KBM-7 (cell line): ENCODE measurements around the gene VMAC.

Source experiments
- DNase-seq: peaks from one replicate; pipeline ENCODE4 v3.0.0-alpha.2; 2015
- in situ Hi-C: fragments of 300-500 bp; cut with MboI; formaldehyde crosslinking; loops from 2 replicates; pipeline ENCODE4 v1.14.3; 2020; ENCODE audit warnings: low sequenced_read_pairs, low pct_unique_long_range_greater_than_20kb, mixed read lengths

Gene VMAC

DNA sequence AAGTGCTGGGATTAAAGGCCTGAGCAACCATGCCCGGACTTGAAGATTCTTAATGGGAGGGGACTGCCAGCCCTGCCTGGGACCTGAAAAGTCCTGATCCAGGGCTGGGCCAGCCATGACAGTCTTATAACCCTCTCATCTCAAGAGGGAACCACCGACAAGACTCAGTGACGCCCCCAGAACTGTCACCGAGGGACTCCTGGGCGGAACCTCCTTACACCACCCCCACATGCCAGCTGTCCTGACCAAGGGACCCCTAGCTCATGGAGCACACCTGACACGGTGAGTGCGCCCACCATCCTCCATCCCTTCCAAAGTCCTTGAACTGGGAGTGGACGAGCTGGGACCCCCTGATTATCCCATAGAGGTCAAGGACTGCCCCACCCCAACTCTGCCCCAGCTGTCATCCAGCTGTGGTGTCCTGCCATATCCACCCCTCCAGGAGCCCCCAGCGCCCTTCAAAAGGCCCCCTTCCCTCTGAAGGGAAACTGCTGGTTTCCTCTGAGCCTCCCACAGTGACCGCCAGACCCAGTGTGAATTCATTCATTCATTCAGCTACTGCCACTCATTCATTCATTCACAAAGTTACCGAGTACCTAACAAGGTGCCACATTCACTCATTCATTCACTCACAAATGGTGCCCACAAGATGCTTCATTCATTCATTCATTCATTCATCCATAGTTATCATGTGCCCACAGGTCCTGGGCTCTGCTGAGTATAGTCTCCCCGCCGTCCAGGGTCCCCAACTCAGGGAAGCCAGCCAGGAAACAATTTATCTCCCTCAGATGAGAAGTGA, 4.7 kb upstream of the VMAC start:
- in situ Hi-C loops, result loop anchor here (10.0 kb wide), 1 partner anchor 95 kb away; the partner anchor contains the start of gene NRTN
- no peak for DNase-seq

DNA sequence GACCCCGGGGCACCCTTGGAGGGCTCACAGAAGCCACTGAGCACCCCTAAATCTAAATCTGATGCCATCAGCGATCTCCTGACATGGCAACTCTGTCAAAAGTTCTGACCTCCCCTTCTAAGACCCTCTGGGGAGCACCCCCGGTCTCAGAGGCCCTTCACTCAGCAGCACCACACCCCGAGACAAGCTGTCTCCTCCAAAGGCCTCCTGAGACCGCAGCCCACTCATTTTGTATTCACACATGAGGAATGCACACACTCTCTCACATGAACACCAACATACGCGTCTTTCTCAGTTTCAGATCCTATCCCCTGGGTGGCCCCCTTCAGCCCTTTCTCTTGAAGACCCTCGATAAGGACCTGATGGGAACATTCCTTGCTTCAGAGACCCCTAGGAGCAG, 3.7 kb upstream of the VMAC start:
- DNase-seq, result no peak
- in situ Hi-C loops, result no loop called here

DNA sequence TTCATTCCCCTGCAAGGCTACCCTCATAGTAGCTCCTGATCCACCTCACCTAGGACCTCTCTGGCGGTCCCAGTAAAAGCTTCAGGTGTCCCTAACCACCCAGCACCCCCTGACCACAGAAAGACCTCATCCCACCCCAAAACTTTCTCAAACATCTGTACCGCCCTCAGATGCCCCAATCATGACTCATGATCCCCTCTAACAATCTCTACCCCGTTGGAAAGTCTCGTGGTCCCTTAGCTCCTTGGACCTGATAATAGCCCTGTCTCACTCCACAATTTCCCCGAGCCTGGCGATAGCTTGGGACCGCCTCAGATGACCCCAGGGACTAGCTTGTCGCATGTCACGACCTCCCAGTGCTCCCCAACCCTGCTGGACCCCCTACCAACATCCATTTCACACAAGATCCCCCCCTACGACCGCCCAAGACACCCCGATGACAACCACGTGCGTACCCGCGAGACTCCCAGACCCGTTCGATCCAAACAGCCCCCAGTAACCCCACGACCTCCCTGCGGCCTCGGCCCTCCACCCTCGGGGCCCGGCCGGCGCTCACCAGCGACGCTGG, 1.5 kb upstream of the VMAC start:
- no peak for DNase-seq
- in situ Hi-C loops, result no loop called here

DNA sequence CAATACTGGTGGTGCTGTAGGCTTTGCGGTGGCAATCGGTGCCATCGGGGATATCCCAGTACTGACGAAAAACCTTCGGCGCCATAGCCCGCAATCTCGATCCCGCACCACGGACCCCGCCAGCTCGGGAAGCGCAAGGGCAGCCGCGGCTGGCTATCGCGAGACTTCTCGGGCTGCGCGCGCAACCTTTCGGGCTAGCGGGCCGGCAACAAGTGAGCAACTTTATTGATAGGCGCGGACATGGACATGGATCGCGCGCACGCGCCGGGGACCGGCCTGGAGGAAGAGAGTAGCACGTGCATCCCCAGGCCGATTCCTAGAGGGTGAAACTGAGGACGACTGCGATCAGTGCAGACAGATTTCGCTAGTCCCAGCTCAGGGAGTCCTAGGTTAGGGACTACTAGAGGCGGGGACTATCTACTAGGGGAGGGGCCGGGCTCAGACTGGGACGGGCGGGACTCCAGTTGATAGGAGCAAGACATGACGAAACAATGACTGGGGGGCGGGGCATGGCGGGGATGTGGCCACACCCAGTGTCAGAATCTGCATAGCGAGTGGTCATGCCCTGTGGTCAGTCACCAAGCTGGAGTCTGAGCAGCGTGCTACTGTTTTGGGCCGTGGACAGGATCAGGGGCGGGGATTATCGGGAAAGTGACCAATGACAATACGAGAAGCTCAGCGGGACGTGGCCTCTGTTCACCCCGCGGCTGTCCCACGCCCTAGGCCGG, 884 bp upstream of the VMAC start, which contains the start of gene NDUFA11:
Gene NDUFA11 (minus strand): TSS at position 167 of the 728 bp plus-strand sequence. CDS start 82 bp downstream, at position 85.
- in situ Hi-C loops, result no loop called here
- DNase-seq, result peak; percentile 97

DNA sequence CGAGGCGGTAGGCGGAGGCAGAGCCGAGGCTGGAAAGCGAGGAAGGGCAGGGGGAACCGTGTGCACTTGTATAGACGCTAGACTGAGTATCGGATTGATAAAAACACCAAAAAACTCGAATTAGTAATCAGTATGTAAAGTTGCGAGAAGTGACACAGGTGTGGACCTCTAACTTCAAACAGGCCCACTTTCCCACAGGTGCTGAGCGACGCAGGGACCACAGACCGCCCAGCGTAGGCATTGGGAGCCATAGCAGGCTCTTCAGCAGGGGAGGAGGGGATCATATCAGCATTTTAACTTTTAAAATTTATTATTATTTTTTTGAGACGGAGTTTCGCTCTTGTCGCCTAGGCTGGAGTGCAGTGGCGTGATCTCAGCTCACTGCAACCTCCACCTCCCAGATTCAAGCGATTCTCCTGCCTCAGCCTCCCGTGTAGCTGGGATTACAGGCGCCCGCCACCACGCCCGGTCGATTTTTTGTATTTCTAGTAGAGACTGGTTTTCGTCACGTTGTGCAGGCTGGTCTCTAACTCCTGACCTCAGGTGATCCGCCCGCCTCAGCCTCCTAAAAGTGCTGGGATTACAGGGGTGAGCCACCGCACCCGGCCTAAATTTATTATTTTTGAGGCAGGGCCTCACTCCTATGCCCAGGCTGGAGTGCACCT, 574 bp downstream of the VMAC start:
- no peak for DNase-seq
- in situ Hi-C loops, result no loop called here

DNA sequence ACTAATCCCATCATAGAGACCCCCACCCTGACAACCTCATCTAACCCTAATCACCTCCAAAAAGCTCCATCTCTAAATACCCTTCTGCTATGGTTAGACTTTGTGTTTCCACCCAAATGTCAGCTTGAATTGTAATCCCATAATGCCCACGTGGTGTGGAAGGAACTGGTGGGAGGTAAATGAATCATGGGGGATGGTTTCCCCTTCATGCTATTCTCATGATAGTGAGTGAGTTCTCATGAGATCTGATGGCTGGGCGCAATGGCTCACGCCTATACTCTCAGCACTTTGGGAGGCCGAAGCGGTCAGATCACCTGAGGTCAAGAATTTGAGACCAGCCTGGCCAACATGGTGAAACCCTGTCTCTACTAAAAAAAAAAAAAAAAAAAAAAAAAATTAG, 2.6 kb downstream of the VMAC start:
- no peak for DNase-seq
- in situ Hi-C loops, result no loop called here

DNA sequence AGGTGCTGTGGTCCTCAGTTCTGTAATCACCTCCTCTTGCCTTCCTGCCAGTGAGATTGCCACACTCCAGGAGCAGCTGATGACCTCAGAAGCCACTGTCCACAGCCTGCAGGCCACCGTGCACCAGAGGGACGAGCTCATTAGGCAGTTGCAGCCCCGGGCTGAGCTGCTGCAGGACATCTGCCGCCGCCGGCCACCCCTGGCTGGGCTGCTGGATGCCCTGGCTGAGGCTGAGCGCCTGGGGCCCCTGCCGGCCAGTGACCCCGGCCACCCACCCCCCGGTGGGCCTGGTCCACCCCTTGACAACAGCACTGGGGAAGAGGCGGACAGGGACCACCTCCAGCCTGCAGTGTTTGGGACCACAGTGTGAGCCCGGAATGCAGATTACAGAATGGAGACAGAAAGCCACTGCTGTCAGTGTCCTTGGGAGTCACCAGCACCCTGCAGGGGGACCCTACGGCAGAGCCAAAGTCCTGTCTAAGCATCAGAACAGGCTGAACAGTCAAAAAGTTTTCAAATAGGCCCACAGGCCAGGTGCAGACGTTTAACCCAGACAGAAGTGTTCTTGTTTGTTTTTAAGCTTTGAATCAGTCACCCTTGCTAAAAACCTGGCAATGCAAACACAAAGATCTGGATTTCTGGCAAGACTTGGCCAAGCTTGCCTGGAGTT, 4.2 kb downstream of the VMAC start:
- no peak for DNase-seq
- in situ Hi-C loops, result no loop called here

DNA sequence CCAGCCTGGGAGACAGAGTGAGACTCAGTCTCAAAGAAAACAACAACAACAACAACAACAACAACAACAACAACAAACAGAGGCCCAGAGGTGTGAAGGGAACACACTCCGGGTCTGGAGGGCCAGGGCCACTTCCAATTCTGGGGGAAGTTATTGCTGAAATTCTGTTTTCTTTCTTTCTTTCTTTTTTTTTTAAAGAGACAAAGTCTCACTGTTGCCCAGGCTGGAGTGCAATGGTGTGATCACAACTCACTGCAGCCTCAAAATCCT, 5.9 kb downstream of the VMAC start:
- DNase-seq, result no peak
- in situ Hi-C loops, result no loop called here

DNA sequence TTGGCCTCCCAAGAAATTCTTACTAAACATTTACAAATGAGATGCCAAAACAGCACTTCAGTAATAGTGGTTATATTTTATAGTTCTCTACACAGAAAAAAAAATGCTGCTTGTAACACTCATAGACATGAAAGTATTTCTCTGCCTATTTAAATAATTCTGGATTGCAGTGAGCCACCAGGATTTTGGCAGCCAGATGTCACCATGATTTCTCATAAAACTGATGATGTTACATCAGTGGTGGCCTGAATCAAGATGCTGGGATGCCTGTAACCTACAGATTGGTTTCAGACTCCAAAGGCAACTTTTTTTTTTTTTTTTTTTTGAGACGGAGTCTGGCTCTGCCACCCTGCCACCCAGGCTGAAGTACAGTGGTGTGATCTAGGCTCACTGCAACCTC, 6.7 kb downstream of the VMAC start:
- no peak for DNase-seq
- in situ Hi-C loops, result no loop called here

DNA sequence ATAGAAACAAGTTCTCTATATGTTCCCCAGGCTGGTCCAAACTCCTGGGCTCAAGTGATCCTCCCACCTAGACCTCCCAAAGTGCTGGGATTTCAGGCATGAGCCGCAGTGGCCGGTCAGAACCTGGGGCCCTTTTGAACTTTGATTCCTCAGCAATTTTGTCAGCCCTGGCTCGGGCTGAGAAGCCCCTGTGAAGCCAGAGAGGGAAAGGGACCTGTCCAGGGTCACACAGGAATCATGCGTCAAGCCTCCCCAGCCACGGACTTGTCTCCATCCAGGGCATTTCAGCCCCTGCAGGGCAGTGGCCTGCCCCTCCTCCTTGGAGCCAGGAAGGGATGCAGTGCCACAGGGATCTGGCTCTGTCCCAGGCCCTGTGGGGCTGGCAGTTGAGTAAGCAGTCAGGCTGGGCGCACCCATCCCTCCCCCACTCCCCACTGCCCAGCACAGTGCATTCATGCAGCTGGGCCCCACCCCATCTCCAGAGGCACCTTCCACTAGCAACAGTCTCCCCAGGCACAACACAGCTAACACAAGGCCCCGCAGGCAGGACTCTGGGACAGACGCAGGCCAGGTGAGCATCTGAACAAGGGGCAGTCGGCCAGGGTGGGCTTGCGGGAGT, 9.2 kb downstream of the VMAC start, which contains the start of gene CAPS:
Gene CAPS (plus strand): TSS at position 516 of the 619 bp plus-strand sequence. CDS start 153 bp downstream, outside the sequence.
- in situ Hi-C loops, result no loop called here
- no peak for DNase-seq

DNA sequence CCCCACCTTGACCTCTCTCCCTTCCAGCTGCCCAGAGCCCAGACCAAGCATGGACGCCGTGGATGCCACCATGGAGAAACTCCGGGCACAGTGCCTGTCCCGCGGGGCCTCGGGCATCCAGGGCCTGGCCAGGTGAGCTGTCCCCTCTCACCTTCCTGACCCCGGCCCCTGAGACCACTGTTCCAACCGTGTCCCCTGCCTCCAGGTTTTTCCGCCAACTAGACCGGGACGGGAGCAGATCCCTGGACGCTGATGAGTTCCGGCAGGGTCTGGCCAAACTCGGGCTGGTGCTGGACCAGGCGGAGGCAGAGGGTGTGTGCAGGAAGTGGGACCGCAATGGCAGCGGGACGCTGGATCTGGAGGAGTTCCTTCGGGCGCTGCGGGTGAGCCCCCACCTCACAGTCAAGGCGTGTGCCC, 9.7 kb downstream of the VMAC start:
- in situ Hi-C loops, result no loop called here
- DNase-seq, result no peak

DNA sequence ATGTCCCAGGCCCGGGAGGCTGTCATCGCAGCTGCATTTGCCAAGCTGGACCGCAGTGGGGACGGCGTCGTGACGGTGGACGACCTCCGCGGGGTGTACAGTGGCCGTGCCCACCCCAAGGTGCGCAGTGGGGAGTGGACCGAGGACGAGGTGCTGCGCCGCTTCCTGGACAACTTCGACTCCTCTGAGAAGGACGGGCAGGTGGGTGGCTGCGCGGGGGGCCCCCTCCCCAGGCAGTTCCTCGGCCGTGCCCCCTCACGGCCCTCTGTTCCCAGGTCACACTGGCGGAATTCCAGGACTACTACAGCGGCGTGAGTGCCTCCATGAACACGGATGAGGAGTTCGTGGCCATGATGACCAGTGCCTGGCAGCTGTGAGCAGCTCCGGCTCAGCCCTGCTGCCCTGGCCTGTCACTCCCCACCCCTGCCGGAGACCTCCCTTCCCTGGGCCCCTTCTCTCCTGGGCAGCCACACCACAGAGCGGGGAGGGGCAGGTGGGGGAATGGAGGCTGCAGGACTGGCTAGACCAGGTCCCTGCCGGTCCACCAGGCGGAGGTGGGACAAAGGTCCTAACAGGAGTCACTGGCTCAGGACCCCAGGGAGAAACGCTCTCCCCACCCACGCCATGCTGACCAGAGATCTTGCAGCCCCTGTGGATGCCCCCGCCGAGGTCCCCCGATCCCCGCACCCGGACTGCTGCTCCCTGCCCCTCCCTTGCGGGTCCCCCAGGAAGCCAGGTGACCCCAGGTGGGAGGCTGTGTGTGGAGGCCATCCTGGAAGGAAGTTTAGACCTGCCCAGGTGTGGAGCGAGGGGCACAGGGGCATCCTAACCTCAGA, 10.5 kb downstream of the VMAC start:
- no peak for DNase-seq
- in situ Hi-C loops, result no loop called here

DNA sequence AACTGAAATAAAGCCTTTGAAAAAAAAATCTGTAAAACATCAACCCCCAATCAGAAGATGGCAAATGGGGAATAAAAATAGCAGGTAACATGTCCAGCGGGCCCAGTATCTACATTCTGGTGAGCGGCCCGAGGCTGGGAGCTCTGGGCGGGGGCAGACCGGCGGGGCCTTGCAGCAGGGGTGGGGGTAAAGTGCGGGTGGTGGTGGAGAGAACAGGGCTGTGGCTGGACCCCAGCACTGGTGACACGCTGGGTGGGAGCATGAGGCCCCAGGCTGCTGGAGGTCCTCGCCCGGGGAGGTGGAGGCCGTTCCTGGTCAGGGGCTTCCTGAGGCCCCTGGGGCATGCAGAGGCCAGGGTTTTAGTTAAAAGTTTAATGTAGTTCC, 11.1 kb downstream of the VMAC start:
- no peak for DNase-seq
- in situ Hi-C loops, result no loop called here

DNA sequence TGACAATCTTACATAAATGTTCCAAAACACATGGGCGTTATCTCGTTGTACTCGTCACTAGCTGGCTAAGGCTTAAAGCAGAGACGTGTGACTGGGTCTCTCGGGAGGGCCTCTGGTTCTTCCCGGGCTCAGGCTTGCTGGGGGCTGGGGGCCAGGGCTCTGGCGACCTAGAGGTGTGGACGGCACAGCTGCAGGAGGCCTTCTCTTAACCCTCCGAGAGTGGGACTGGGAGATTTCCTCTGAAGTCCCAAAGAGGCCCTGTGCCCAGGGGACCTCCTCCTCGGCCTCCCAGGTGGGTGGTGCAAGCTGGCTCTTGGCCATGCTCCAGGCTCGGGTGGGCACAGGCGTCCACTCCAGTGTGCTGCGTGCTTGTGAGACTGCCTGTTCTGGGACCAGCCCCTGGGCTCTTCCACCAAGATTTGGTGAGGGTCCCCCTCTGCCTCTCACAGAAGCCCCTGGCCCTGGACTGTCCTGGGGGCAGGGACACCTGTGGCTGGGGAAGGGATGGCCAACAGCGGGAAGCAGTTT, 11.6 kb downstream of the VMAC start:
- no peak for DNase-seq
- in situ Hi-C loops, result no loop called here

DNA sequence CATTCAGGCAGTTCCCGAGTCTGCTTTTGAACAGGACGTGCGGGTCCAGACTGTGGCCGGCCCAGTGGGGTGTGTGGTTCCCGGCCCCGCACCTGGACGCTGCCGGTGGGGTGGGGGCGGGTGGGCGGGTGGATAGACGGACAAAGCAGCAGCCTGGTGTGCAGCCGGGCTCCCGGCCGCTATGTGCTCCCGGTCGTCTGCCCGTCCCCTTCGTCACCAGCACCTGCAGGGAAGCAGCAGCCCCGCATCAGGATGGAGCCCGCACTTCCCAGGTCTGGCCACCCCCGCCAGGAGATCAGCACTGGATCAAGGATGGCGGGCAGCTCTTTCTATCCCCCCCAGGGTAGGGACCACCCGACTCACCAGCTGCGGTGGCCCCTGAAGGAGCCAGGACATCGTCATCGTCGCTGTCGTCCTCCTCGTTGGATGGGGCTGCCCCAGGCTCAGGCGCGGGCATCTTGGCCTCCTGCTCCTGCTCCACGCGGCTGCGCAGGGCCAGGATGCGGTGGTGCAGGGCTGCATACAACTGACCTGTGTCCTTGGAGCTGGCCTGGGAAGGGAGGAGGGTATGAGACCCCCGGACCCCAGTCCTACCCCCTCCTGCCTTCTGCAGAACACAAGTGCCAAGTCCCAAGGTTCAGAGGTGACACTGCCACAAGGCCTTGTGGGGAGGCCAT, 12.9 kb downstream of the VMAC start:
- no peak for DNase-seq
- in situ Hi-C loops, result no loop called here

DNA sequence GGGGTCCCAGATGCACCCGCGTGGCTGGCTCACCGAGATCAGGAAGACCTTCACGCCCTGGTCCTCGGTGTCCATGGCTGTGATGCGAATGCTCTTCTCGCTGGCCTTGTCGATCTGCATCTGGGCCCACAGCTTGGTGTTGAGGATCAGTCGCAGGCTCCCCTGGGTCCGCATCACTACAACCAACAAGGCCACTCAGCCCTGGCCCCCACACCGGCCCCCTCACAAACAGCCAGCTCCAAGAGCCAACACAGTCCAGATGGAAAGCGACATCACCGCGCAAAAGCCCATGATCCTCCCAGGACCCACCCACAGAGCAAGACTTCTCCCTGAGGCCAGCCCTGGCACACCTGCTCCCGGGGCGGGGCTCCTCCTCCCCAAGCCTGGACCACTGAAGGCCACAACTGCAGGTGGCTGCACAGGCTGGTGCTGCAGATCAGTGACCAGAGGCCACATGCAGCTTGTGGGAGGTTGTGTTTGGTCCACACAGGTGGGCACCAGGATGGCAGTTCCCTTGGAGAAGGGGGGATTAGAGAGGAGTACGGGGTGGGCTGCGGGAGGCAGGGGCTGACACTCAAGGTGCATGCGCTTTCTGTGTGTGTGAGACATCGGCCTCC, 13.9 kb downstream of the VMAC start:
- in situ Hi-C loops, result no loop called here
- no peak for DNase-seq
